GM19324 (cell line): ENCODE data around the gene LMAN2.
"Not testable (repeated sequence)": the region's sequence is repeated elsewhere in the genome, so short reads cannot be mapped to it uniquely, and the experiment has no call there.

Experiments used
- ATAC-seq: cut with Tn5 transposase; IDR thresholded peaks from one replicate; pipeline ENCODE4 v1.9.1; 2021; ENCODE audit warnings: mild to moderate bottlenecking, moderate library complexity; ENCODE audit not compliant: unreplicated experiment, low FRiP score

The LMAN2 gene

DNA sequence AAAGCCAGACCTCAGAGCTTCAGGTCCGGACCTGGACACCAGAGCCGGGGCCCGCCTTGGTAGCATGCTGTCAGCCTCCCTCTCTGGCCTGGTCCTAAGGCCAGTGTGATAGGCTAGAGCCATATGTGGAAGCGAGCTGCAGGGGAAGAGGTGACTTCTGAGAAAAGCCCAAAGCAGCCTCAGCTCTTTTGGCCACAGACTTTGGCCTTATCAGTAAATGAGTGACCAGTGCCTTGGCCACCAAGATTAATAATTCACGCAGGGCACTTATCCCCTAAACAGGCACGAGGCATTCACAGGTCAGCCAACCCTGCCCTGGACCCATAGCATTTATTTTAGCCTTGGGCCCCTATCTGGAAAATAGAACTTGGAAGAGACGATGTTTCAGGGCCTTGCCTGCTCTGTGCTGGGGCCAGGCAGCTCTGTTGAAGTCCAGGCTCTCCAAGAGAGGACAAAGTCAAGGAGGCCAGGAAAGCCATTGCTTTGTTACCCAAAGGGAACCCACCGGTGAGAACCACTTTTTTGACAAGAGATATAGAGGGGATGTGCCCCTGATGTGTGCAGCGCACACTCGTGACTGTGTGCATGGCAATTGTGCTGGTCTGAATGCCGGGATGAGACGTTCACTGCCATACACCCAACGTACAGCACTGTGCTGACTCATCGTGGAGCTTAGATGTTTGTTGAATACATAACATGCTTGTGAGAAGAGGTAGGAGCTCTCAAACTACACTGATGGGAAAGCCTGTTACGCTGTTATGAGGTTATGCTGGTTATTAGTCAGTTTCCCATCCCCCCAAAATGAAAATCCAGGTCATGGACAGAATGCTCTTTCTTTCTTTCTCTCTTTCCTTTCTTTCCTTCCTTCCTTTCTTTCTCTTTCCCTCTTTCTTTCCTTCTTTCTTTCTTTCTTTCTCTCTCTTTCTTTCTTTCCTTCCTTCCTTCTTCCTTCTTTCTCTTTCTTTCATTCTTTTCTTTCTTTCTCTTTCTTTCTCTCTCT, 27.7 kb upstream of the LMAN2 start:
- ATAC-seq: no peak

DNA sequence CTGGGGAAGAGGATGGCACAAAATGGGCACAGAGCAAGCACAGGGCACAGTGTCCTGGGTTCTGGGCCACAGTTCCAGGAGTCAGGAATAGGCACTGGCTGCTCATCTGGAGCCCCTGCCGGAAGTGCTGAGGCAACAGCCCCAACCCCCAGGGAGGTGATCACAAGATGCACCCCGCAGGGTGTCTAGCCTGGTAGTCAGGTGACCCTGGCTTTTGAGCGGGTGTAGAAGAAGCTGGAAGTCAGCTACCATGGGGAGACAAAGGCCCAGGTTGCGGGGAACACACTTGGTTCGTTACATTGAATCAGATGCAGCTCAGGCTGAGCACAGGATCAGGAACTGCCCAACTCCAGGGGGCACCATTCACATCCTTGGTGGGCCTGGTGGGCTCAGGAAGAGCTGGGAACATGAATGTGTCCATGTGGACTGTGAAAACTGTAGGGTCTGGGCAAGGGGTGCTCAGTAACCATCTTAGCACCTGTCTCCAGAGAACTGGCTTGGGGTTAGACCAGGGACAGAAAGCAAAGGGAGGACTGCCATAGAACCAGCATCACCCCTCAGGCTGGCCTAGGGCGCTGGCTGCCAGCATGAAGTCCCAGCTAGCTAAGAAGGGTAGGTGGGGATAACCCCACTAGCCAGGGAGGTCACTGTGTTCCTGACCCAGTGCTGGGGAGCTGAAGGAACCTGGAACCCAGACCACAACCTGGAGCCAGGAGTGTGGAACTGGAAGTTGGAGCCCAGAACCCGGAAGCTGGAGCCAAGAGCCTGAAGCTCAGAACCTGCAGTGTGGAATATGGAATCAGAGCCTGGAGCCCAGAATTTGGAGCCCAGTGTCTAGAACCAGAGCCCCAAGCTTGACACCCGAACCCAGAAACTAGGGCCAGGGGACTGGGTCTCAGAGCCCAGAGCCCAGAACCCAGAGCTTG, 26.6 kb upstream of the LMAN2 start:
- no peak for ATAC-seq

DNA sequence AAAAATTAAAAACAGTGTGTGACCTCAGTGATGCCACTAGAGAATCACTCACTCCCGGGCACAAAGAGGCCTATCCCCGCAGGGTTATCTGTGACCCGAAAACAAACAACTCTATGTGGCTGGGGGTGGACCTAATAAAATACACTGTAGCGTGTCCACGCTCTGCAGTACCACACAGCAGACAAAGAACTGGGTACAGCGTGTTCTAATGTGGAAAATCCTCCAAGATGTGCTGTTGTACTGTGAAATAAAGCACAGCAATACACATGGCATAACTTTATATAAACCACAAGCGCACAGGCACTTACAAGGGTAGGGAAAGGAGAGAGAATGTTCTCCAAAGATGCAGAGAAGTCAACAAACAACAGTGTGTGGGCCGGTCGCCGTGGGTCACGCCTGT, 24.6 kb upstream of the LMAN2 start:
- ATAC-seq: no peak

DNA sequence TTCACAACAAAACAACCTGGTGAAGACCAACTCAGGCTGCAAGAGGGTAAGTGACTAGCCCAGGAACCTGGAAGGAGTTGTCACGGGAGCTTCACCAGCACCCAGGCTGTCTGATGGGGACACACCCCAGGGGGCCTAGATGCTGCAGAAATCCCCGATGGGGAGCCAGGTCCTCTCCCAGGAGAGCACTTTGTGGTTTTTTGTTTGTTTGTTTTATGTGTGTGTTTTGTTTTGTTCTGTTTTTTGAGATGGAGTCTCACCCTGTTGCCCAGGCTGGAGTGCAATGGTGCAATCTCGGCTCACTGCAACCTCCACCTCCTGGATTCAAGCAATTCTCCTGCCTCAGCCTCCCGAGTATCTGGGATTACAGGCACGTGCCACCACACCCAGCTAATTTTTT, 24.0 kb upstream of the LMAN2 start:
- ATAC-seq: not testable (repeated sequence)

DNA sequence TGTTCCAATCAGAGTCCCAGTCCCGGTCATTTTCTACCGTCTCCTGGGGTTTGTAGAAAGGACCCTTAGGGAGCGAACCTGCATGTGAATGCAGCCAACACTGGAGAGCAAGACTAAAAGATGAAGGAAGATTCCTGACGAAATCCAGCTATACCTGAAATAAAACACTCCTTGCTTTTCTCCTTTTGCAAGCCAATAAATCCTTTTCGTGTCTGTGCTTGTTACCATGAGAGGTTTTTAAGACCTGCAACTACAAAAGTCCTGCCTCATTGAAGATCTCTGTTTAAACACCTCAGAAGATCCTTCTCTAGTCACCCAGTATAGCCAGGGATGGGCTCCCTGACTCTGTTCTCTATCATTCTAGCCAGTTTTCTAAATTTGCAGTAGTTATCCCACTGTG, 22.7 kb upstream of the LMAN2 start:
- no peak for ATAC-seq

DNA sequence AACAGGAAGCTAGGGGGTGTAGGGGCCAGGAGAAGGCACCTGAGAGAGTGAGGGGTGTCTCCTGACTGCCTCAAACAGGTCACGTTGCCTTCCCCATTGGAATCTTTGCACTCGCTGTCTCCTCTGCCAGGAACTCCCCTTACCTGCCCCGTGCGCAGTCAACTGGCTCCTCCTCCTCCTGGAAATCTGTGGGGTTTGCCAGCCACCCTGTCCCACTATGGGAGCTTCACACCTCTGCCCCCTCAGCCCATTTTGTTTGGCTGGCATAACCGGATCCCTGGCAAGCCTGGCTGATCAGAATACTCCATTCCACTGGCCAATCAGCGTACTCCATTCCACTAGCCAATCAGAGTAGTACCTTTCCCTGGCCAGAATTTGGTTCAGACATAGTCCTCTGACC, 22.3 kb upstream of the LMAN2 start:
- no peak for ATAC-seq

DNA sequence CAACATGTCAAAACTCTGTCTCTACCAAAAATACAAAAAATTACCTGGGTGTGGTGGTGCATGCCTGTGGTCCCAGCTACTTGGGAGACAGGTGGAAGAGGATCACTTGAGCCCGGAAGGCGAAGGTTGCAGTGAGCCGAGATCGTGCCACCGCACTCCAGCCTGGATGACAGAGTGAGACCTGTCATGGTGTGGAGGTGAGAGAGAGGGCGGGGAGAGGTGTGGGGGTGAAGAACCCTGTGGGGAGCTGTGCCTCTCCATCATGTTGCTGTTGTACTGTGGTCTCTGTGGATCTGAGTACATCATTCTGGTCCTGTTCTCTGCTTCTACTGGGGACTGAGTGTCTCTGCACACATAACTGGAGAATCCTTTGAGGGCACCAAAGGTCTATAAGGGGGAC, 21.4 kb upstream of the LMAN2 start:
- ATAC-seq: no peak

DNA sequence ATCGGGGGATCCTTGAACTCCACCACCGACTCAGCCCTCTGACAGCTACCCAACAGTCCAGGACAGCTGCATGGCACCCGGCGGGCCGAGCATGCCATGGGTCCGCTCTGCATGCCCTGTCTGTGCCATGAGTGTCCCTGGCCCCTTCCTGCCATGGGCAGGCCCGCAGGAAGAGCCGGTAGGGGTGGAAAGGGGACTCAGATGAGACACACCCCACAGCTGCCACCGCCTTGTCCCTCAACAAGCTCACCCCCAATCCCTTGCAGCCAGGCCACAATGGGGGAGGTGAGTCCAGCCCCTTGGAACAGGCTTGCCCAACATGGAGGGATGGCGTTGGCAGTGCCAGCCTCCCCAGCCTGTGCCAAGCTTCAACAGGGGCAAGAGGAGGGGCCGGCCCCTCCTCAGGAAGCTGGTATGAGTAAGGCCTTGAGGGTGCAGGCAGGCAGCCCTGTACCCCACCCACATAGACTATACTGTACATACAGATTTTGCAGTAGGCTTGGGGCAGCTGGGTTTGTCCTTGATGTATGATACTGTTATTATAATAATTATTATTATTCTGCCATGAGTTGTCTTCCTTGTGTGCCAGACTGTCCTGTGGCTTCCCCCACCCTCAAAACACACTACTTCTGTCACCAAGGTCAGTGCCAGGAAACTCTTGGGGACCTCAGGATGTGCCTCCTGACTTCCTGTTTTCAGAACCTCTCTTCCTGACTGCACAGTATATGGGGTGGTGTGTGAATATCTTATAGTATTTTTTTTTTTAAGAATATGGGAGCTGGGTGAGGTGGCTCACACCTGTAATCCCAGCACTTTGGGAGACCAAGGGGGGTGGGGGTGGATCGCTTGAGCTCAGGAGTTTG, 20.8 kb upstream of the LMAN2 start:
- ATAC-seq: no peak

DNA sequence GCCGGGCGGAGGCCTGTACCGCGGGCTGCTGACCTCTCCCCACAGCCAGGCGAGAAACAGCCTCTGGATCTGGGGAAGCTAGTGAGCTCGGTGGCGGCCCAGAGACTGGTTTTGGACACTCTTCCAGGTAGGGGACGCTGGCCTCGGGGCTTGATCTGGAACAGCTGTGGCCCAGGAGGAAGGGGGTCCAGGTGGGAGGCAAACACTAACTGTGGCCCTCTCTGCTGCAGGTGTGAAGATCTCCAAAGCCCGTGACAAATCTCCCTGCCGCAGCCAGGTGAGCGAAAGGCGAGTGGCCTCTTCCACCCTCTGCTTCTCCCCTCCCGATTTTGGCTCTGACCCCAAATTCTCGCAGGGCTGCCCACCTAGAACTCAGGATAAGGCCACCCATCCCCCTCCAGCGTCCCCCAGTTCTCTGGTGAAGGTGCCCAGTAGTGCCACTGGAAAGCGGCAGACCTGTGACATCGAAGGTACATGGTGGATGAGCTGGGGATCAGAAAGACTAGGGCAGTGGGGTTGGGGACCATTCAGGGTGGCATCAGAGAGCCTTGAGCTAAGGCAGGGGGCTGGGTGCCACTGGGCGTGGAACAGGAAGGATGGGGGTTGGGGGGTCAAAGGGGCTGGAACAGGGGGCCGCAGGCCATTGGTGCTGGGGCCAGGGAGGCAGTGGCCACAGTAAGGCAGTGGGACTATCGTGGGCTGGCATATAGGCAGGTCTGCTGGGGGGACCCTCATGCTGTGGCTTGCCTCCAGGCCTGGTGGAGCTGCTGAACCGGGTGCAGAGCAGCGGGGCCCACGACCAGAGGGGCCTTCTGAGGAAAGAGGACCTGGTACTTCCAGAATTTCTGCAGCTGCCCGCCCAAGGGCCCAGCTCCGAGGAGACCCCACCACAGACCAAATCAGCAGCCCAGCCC, 19.9 kb upstream of the LMAN2 start:
- ATAC-seq: no peak

DNA sequence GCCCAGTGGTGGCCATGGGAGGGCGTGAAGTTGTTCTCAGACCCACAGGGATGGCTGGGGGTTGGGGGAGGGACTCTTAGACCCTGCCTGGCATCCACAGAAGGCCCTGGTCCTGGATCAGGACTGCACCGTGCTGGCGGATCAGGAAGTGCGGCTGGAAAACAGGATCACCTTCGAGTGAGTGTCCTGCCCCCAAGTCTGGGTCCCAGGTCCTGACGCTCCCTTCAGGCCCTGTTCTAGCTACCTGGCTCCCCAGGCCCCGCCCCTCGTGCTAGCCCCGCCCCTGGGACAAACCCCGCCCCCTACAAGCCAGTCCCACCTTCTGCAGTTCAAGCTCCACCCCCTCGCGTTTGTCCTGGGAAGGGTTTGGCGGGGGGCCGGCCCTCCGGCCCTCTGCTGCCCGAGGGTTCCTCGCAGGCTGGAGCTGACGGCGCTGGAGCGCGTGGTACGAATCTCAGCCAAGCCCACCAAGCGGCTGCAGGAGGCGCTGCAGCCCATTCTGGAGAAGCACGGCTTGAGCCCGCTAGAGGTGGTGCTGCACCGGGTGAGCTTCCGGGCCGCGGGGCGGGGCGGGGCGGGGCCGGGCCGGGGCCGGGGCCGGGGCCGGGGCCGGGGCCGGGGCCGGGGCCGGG, 19.1 kb upstream of the LMAN2 start:
- ATAC-seq: peak; percentile 65

DNA sequence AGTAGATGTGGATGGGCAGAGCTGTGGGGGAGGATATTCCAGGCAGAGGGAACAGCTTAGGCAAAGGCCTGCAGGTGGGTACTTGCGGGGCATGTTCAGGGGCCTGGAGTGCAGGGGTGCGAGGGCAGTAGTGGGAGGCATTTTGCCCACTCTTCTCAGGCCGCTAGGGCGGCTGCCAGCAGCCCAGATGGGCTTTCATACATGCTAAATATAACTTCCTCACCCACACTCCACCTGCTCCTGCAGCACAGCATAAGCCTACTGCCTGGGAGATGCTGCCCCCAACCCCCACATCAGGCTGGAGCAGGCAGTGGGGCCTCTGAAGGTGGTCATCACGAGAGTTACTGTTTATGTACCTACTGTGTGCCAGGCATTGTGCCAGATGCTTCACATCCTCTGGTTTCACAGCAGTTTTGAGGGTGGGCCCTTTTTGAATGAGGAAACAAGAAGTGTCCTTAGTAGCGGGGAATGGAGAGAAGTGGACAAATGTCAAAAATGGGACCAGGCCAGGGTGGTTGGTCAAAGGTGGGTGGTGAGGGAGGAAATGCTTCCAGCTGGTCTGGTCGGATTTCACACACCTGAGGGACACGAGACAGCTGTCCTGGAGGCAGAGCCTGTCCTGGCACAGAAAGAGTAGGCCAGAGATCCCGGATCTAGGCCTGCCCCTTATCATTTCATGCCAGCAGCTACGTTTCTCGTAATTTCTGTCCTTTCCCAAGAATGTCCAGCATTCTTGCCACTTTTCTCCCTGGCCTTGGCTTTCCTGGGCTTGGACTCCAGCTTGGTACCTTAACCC, 18.4 kb upstream of the LMAN2 start:
- no peak for ATAC-seq

DNA sequence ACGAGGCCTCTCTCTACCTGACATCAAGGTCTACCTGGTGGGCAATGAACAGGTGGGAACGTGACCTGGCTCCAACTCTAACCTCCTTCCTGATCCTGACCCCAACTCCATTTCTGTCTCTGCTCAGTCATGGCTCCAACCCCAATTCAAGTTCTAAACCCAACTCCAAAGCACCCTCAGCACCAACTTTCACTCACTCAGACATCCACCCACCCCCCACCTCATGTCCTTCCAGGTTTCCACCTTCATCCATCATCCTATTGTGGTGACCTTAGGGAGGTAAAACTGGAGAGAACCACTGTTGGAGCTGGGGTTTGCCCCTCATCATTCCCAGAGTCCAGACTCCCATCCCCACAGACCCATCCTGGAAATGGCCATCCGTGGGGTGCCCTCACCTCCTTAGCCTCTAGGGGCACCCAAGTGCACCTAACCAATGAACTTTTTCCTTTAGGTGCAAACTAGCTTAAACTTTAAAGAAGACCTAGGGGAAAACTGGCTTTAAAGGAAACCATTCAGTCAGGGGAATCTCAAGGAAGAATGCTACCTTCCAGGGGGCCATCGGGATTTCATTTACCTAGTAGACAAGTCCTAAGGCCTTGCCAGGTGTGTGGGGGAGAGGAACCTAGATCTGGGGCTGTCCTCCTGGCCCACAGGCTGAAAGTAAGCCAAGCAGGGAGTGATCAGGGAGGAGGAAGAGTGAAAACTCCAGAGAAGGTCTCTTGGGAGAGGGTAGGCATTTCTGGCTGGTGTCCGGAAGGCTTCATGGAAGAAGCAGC, 17.6 kb upstream of the LMAN2 start:
- no peak for ATAC-seq

DNA sequence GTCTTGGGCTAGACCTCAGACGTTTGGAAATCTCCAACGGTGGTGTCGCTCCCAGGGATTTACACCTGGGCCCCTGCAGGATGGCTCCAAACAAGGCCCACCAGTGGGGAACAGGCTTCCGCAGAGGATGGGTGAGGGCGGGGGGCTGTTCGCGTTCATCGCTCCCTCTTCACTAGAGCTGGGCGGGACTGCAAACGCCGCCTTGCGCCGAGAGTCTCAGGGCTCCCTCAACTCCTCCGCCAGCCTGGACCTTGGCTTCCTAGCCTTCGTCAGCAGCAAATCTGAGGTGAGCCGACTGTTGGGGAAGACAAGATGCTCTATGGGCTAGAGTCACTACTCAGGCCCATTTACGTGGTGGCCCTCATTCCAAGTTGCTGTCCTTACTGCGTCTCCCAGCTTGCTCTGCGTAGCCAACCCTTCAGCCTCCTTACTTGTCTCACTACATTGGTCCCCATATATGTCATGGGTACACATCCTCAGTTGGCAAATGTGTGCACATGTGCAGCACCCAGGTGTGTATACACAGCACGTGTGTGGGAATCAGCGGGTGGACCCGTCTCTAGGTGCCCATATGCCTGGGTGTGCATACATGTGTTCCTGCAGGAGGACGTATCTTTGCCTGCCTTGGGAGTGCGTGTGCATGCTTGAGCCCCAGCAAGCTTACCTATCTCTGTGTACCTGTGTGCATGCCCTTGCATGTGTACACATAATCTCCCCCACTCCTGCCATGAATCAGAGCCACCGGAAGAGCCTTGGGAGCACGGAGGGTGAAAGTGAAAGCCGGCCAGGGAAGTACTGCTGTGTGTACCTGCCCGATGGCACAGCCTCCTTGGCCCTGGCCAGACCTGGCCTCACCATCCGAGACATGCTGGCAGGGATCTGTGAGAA, 16.8 kb upstream of the LMAN2 start:
- no peak for ATAC-seq

DNA sequence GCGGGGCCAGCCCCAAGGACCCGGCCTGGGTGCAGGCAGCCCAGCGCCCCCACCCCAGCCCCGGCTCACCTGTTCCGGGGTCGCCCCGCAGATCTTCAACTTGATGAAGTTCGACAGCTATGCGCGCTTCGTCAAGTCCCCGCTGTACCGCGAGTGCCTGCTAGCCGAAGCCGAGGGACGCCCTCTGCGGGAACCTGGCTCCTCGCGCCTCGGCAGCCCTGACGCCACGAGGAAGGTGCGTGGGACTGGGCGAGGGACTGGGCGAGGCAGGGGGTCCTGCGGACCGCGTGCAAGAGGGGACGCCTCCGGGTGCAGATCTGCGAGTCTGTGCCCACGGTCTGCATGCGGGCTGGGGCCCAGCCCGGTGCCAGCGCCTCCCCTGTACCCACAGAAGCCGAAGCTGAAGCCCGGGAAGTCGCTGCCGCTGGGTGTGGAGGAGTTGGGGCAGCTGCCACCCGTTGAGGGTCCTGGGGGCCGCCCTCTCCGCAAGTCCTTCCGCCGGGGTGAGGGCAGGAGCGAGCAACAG, 15.9 kb upstream of the LMAN2 start:
- no peak for ATAC-seq

DNA sequence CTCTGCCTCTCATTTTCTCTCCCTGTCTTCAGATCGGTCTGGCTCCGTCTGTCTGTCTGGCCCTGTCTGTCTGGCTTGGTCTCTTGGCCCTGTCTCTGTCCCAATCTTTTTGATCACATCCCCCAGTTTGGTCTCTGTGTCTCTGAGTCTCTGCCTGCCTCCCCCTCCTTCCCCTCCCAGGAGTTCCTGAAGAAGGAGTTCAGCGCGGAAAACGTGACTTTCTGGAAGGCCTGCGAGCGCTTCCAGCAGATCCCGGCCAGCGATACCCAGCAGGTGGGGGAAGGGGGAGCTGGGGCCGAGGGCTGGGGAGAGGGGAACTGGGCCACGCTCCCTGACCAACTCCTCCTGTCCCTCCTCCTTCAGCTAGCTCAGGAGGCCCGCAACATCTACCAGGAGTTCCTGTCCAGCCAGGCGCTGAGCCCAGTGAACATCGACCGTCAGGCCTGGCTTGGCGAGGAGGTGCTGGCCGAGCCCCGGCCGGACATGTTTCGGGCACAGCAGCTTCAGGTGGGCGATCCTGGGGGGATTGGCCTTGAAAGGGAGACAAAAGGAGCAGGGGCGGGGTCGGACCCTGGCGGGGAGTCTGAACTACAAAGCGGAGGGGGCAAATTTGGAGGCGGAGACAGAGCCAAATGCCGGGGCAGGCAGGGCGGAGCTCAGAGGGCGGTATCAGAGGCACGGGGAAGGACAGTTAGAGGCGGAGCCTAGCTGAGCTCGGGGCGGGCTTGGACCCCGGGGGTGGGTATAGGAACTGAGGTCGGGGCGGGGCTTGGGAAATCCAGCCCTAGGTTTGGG, 15.3 kb upstream of the LMAN2 start:
- ATAC-seq: no peak
